Keratinocyte (primary cell): ENCODE data around the gene CPNE7.

Source experiments
- EZH2 ChIP-seq: IDR thresholded peaks from one replicate; pipeline ENCODE4 v1.6.1; 2012; ENCODE audit warnings: inconsistent platforms, mild to moderate bottlenecking, low read length, moderate library complexity
- TF ChIP-seq, protein P1 (sequence below), 3 experiments: IDR thresholded peaks in 1 of 3; conservative IDR thresholded peaks in 1 of 3; optimal IDR thresholded peaks in 1 of 3; 2 replicates in 2 of 3; 3 replicates in 1 of 3; pipeline versions ENCODE3 to v1.5.1; 2011; ENCODE audit warnings: low read length in 3 of 3, mild to moderate bottlenecking in 3 of 3, moderate library complexity in 2 of 3, control low read depth in 1 of 3, inconsistent platforms in 1 of 3; ENCODE audit not compliant: insufficient read depth in 2 of 3; ENCODE audit errors: extremely low read depth in 1 of 3

DNA sequence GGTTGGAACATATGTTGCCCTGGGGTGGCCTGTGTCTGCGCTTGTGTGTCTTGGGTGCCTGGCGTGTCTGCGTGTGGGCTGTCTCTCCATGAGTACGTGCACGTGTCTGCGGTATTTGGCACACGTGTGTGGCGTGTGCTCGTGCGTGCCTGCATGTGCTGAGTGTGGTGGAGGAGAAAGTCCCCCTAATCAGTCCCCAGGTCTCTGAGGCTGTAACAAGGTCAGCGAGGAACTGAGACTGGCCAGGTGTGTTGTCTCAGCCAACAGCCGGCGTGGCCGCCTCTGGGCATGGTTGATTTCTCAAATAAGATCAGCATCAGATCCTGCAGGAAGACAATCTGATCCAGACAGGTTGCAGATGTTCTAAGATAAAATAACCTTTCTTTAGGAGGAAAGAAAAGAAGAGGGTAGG, 3.5 kb upstream of the CPNE7 start:
- TF ChIP-seq, protein P1, sequence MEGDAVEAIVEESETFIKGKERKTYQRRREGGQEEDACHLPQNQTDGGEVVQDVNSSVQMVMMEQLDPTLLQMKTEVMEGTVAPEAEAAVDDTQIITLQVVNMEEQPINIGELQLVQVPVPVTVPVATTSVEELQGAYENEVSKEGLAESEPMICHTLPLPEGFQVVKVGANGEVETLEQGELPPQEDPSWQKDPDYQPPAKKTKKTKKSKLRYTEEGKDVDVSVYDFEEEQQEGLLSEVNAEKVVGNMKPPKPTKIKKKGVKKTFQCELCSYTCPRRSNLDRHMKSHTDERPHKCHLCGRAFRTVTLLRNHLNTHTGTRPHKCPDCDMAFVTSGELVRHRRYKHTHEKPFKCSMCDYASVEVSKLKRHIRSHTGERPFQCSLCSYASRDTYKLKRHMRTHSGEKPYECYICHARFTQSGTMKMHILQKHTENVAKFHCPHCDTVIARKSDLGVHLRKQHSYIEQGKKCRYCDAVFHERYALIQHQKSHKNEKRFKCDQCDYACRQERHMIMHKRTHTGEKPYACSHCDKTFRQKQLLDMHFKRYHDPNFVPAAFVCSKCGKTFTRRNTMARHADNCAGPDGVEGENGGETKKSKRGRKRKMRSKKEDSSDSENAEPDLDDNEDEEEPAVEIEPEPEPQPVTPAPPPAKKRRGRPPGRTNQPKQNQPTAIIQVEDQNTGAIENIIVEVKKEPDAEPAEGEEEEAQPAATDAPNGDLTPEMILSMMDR (optimal IDR thresholded peaks at IDR 0.05 in 1 of 3, IDR thresholded peaks at IDR 0.05 in 1 of 3, conservative IDR thresholded peaks at IDR 0.05 in 1 of 3; ENCODE audit: extremely low read depth in 1 of 3, insufficient read depth in 2 of 3, low read length in 3 of 3) = no peak
- no peak for TF ChIP-seq EZH2
